Activated CD8-positive, alpha-beta T cell treated with anti-CD3 and anti-CD28 coated beads, Interleukin-2, amount 10 ng/mL, durations not matched to agents 7 days and 5 days (primary cell): Measurements from ENCODE around the gene BAG1. TPM values are rescaled to one million over a fixed set of nuclear protein-coding genes. Genes with fewer than 3 reads are reported as not detected.
A peak's percentile ranks its signal among the peaks of the same experiment; 100 is the strongest.

Source experiments
- ATAC-seq: fragments of 150-1000 bp; cut with Tn5 transposase; one replicate; pipeline ENCODE4 v1.10.0; 2021; ENCODE audit warnings: moderate library complexity
- CTCF ChIA-PET: fragments of 350-600 bp; sonication (Branson Sonifier 250); formaldehyde crosslinking; loops from one replicate; lab custom pipeline; 2021; ENCODE audit warnings: antibody characterized with exemption; lab: Charles Lee
- POLR2A ChIA-PET: fragments of 350-600 bp; sonication (Branson Sonifier 250); formaldehyde crosslinking; loops from one replicate; lab custom pipeline; 2021; ENCODE audit warnings: antibody characterized with exemption; lab: Charles Lee
- DNase-seq: peaks from one replicate; pipeline ENCODE4 v3.0.0-alpha.2; 2020
- H3K27ac Mint-ChIP-seq: one replicate; pipeline ENCODE4 v1.8.0; 2021; ENCODE audit warnings: mild to moderate bottlenecking, mixed read lengths
- H3K27me3 Mint-ChIP-seq: one replicate; pipeline ENCODE4 v1.8.0; 2021; ENCODE audit warnings: low read depth, mixed read lengths
- H3K36me3 Mint-ChIP-seq: one replicate; pipeline ENCODE4 v1.8.0; 2021; ENCODE audit warnings: low read depth, mixed read lengths
- H3K4me1 Mint-ChIP-seq: one replicate; pipeline ENCODE4 v1.8.0; 2021; ENCODE audit warnings: low read depth, mixed read lengths
- H3K4me3 Mint-ChIP-seq: one replicate; pipeline ENCODE4 v1.8.0; 2021; ENCODE audit warnings: mild to moderate bottlenecking, mixed read lengths
- H3K9me3 Mint-ChIP-seq: one replicate; pipeline ENCODE4 v1.8.0; 2022; ENCODE audit warnings: mixed read lengths; ENCODE audit not compliant: insufficient read depth
- total RNA-seq, 2 experiments: library from RNA; stranded (reverse); gene quantifications; one replicate each; pipeline ENCODE4 v1.2.3, GENCODE V29; 2021

The BAG1 gene
- total RNA-seq, 2 experiments from 2014 or later, result 95.5 to 96.3 TPM

DNA sequence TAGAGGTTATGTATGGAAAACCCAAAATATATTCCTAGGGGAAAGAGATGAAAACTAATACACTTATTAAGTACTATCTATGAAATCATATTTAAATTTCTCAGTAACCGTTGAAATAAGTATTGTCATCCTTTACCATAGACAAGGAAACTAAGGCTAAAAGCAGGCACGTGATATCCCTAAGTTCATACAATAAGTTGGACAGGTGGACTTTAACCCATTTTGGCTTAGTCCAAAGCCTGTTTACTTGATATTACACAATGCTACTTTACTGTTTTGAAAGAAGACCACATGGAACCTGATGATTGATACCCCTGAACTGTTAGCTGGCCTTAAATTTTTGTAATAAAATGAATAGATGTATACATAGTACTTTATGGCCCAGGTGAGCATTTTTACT is 29.3 kb upstream of the BAG1 start:
- H3K4me3 Mint-ChIP-seq, result no peak overlapping the region
- no peak overlapping the region for H3K27ac Mint-ChIP-seq
- H3K27me3 Mint-ChIP-seq, result no peaks in the 10 kb centered on the region
- H3K4me1 Mint-ChIP-seq, result peaks cover 73% of the 10 kb centered on the region
- ChIA-PET CTCF (no interaction called here), POLR2A (no interaction called here)
- H3K9me3 Mint-ChIP-seq, result no peaks in the 10 kb centered on the region
- H3K36me3 Mint-ChIP-seq, result peaks cover 61% of the 10 kb centered on the region
- DNase-seq (no peak), ATAC-seq (no peak)

DNA sequence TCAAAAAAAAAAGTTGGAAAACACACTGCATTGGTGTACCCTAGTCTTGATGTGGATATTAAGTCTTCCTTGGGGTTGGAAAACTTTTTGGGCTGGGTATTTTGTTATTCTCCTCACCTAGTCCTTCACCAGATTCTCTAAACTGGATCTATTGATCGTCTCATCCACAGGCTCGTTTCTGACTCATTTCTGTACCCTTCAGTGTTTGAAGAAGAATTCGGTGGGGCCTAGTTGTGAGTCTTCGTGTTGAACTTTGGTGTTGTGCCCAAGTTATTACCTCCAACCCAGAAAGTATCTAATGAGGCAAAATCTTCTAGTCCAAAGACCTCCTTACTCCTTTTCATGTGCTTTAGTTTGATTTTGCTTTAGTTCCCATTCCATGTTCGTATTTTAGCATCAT is 27.4 kb upstream of the BAG1 start:
- H3K27me3 Mint-ChIP-seq, result no peaks in the 10 kb centered on the region
- peak overlapping the region; percentile 97 for H3K4me3 Mint-ChIP-seq
- ChIA-PET POLR2A (interaction anchor here (0.8 kb wide), 1 partner anchor 11 kb away, joined by 3 read pairs; no protein-coding TSS in a partner anchor), CTCF (interaction anchor here (1.0 to 3.0 kb wide), 2 partner anchors 124 to 175 kb away, joined by 4 to 14 read pairs; no protein-coding TSS in a partner anchor)
- H3K36me3 Mint-ChIP-seq, result peaks cover 43% of the 10 kb centered on the region
- peaks cover 65% of the 10 kb centered on the region for H3K4me1 Mint-ChIP-seq
- DNase-seq, result no peak
- no peaks in the 10 kb centered on the region for H3K9me3 Mint-ChIP-seq
- ATAC-seq, result no peak
- peak overlapping the region; percentile 8 for H3K27ac Mint-ChIP-seq

DNA sequence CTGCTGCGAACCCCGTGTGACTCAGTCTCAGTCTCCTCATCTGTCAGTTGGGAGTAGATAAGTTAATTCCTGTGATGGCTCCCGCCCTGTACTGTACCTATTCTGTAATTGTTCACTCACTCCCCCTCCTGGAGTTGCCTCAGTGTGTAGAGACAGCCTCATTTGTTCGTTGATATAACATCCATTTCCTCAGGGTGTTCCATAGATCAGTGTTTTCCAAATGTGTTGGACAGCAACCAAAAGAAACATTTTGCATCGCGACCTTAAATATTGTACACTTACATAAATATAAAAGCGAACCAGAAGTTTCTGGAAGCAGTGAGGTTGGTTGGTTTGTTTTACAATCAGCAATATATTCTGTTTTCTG is 26.5 kb upstream of the BAG1 start:
- ChIA-PET CTCF (interaction anchor here (1.0 to 3.0 kb wide), 4 partner anchors 14 to 176 kb away, joined by 3 to 14 read pairs (median 6); no protein-coding TSS in a partner anchor), POLR2A (interaction anchor here (0.5 to 1.7 kb wide), 17 partner anchors 9 to 268 kb away, joined by 3 to 22 read pairs (median 5); partner anchors contain the start of genes B4GALT1, BAG1, CHMP5 and DNAJA1)
- Mint-ChIP-seq H3K4me3 (peak overlapping the region; percentile 97), H3K9me3 (no peaks in the 10 kb centered on the region), H3K36me3 (peaks cover 40% of the 10 kb centered on the region), H3K27me3 (no peaks in the 10 kb centered on the region), H3K4me1 (peaks cover 63% of the 10 kb centered on the region), H3K27ac (peak overlapping the region; percentile 100)
- no peak for ATAC-seq
- no peak for DNase-seq

DNA sequence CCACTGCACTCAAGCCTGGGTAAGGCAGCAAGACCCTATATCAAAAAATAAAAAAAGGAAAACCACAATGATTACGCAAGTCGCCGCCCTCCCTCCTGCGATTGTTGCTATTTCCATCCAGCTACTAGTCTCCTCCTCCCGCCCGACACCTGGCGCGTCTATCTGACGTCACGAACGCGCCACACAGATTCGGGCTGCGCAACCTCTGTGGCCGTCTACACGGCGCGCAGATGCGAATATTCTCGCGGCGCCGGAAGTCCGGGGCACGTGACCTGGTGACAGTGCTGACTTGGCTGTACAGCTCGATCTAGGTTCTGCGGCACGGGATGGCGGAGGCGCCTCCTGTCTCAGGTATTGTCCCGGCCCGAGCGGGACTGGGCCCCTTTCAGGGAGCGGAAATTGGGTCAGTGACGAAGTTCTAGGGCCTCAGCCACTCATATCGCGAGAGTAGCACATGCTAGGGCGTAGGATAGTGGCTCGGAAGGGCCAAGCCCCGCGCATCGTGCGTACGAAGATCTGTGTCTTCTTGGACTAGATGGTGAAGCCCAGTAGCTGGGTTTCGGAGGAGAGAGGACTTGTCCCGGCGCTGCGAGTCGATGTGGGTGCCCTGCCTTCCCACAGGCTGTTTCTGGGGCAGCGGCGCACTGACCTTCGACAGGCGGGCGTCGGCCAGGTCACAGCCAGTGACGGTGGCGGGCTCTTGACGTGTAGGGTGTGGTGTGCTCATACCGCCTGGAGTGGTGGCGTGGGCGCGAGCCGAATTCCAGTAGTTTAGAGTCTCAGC is 25.9 kb upstream of the BAG1 start, which contains the start of gene NFX1:
NFX1 (plus strand) TSS at position 270 of the 784 bp plus-strand sequence; CDS start at position 327, 57 bp downstream.
- ATAC-seq (peak; percentile 91), DNase-seq (peak; percentile 99)
- H3K4me3 Mint-ChIP-seq, result peak within 1 kb of the TSS; percentile 97
- peaks cover 65% of the 10 kb centered on the region for H3K4me1 Mint-ChIP-seq
- CTCF ChIA-PET, result interaction anchor here (0.7 to 3.0 kb wide), 7 partner anchors 15 to 177 kb away, joined by 3 to 14 read pairs (median 4); no protein-coding TSS in a partner anchor
- H3K27ac Mint-ChIP-seq, result peak within 1 kb of the TSS; percentile 100
- H3K36me3 Mint-ChIP-seq, result peaks cover 38% of the 10 kb centered on the region
- POLR2A ChIA-PET, result interaction anchor here (0.5 to 1.7 kb wide), 24 partner anchors 9 to 527 kb away, joined by 3 to 22 read pairs (median 5); partner anchors contain the start of genes B4GALT1, BAG1, CHMP5 and DNAJA1
- no peaks in the 10 kb centered on the region for H3K9me3 Mint-ChIP-seq
- H3K27me3 Mint-ChIP-seq, result no peaks in the 10 kb centered on the region

DNA sequence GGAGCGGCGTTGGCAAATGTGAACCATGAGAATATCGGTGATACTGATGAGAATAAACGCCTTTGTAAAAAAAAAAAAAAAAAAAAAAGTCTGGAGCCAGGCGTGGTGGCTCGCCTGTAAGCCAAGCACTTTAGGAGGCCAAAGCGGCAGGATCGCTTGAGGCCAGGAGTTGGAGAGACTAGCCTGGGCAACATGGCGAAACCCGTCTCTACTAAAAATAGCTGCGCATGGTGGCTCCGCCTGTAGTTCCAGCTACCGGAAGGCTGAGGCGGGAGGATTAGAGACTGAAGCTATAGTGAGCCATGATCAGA is 25.4 kb upstream of the BAG1 start:
- H3K27me3 Mint-ChIP-seq, result no peaks in the 10 kb centered on the region
- POLR2A ChIA-PET, result interaction anchor here (0.7 to 1.7 kb wide), 22 partner anchors 8 to 528 kb away, joined by 3 to 22 read pairs (median 5); partner anchors contain the start of genes B4GALT1, BAG1, CHMP5 and DNAJA1
- H3K36me3 Mint-ChIP-seq, result peaks cover 34% of the 10 kb centered on the region
- H3K4me3 Mint-ChIP-seq, result peak overlapping the region; percentile 97
- CTCF ChIA-PET, result interaction anchor here (0.7 to 3.0 kb wide), 8 partner anchors 15 to 177 kb away, joined by 3 to 14 read pairs (median 4); partner anchors contain the start of gene AQP3
- peaks cover 62% of the 10 kb centered on the region for H3K4me1 Mint-ChIP-seq
- DNase-seq (no peak), ATAC-seq (no peak)
- H3K27ac Mint-ChIP-seq, result peak overlapping the region; percentile 100
- H3K9me3 Mint-ChIP-seq, result no peaks in the 10 kb centered on the region

DNA sequence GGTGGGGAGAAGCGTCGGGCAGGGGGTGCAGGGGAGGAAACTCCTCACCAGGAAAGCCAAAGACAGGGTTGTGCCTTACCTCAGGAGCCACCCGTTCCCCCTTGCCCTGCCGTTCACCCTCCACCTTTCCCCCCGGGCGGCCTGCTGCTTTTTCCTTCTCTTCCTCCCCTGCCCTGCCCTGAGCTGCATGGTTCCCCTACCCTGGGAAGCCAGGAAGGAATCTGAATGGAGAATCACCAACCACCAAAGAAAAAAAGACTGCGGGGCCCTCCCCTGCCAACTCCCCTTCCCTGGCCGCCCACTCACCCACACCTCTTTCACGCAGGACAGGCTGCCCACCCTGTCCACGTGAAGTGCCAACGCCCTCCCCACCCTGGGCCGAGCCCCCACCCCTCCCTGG is 25.0 kb upstream of the BAG1 start:
- DNase-seq (peak; percentile 30), ATAC-seq (peak; percentile 0)
- H3K27me3 Mint-ChIP-seq, result no peaks in the 10 kb centered on the region
- peaks cover 30% of the 10 kb centered on the region for H3K36me3 Mint-ChIP-seq
- POLR2A ChIA-PET, result interaction anchor here (0.7 to 1.7 kb wide), 17 partner anchors 11 to 528 kb away, joined by 3 to 22 read pairs (median 7); partner anchors contain the start of genes B4GALT1, BAG1, CHMP5 and DNAJA1
- peak overlapping the region; percentile 100 for H3K27ac Mint-ChIP-seq
- CTCF ChIA-PET, result interaction anchor here (0.7 to 3.0 kb wide), 6 partner anchors 86 to 177 kb away, joined by 3 to 14 read pairs (median 5); partner anchors contain the start of gene AQP3
- H3K4me3 Mint-ChIP-seq, result peak overlapping the region; percentile 97
- H3K9me3 Mint-ChIP-seq, result no peaks in the 10 kb centered on the region
- peaks cover 58% of the 10 kb centered on the region for H3K4me1 Mint-ChIP-seq

DNA sequence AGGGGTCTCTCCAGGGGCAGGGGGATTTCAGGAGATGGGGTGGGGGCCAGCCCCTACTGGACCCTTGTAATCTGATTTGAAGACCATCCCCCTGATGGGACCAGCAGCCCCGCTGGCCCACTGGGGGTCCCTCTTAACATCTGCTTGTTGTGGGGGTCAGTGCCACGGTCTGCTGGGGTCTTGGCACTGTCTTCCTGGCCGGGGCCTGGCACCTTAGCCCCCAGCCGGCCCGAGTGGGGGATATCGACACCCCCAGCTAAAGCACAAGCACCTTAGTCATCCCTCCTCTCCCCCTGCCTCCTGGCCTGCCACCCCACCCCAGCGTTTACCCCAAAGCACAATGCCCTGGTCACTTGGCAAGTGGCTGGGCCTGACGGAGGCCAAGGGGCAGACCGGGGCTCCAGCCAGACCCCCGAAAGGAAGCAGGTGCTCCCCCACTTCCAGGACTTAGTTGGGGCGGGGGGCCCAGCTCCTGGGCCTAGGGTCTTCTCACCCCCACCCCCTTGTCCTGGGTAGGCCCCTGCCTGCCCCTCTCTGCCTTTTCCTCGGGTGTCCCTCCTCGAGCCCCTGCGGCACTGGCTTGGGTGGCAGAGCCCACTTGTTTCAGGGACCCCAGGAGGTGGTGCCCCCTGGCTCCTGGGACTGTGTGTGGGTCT is 24.4 kb upstream of the BAG1 start:
- Mint-ChIP-seq H3K4me1 (peaks cover 53% of the 10 kb centered on the region), H3K4me3 (peak overlapping the region; percentile 97)
- no peak for ATAC-seq

DNA sequence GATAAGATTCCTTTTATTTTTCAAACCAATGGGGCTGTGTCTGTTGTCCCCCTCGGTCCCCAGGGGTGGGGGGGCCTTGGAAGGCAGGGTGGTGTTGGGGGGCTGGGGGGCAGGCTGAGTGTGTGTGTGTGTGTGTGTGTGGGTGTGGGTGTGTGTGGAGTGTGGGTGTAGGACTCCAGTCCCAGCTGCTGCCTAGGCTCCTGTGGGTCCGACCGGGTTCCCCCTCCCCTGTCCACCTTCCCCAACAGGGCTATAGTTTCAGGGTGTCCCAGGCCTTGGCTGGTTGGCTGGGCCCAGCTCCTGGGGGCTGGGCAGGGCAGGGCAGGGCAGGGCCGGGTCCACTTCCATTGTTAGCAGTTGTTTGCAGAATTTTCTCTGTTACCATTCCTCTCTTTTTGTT is 23.7 kb upstream of the BAG1 start:
- ATAC-seq (no peak), DNase-seq (no peak)
- POLR2A ChIA-PET, result no interaction called here
- H3K36me3 Mint-ChIP-seq, result peaks cover 24% of the 10 kb centered on the region
- CTCF ChIA-PET, result interaction anchor here (0.8 to 2.8 kb wide), 8 partner anchors 9 to 165 kb away, joined by 3 to 22 read pairs (median 9); no protein-coding TSS in a partner anchor
- H3K9me3 Mint-ChIP-seq, result no peaks in the 10 kb centered on the region
- H3K27me3 Mint-ChIP-seq, result no peaks in the 10 kb centered on the region
- peak overlapping the region; percentile 78 for H3K27ac Mint-ChIP-seq
- H3K4me3 Mint-ChIP-seq, result no peak overlapping the region
- H3K4me1 Mint-ChIP-seq, result peaks cover 47% of the 10 kb centered on the region

More for the DNA sequence above, 24.4 kb upstream of the BAG1 start:
- no peaks in the 10 kb centered on the region for H3K27me3 Mint-ChIP-seq
- H3K36me3 Mint-ChIP-seq, result peaks cover 27% of the 10 kb centered on the region
- H3K27ac Mint-ChIP-seq, result peak overlapping the region; percentile 100
- POLR2A ChIA-PET, result no interaction called here
- CTCF ChIA-PET, result interaction anchor here (1.0 to 3.0 kb wide), 3 partner anchors 126 to 178 kb away, joined by 3 to 14 read pairs (median 9); partner anchors contain the start of gene AQP3
- no peaks in the 10 kb centered on the region for H3K9me3 Mint-ChIP-seq
- no peak for DNase-seq

DNA sequence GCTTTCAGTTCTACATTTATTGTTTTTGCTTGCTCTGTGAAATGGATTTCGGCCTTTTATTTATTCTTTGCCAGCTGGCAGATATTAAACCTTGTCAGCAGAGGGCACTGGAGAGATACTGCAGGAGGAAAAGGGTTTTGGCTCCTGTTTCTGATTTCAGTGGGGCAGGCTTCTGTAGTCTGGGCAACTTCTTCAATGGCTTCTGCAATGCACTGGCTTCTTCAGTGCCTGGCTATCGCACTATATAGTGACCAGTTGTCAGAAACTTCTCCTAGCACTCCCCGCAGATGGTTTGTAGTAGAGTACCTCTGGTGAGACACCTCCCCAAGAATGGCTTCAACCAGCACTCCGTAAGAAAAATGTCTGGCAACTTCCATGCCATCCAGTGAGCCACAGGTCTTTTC is 22.6 kb upstream of the BAG1 start:
- ChIA-PET CTCF (interaction anchor here (0.7 to 2.8 kb wide), 25 partner anchors 9 to 234 kb away, joined by 3 to 22 read pairs (median 4); partner anchors contain the start of genes AQP3, B4GALT1, BAG1 and NOL6), POLR2A (interaction anchor here (0.7 to 1.4 kb wide), 3 partner anchors 9 to 262 kb away, joined by 3 to 4 read pairs (median 3); partner anchors contain the start of gene DNAJA1)
- Mint-ChIP-seq H3K9me3 (no peaks in the 10 kb centered on the region), H3K27me3 (no peaks in the 10 kb centered on the region), H3K36me3 (peaks cover 22% of the 10 kb centered on the region), H3K4me1 (peaks cover 36% of the 10 kb centered on the region), H3K27ac (peak overlapping the region; percentile 60), H3K4me3 (no peak overlapping the region)
- peak; percentile 76 for DNase-seq
- ATAC-seq, result no peak

DNA sequence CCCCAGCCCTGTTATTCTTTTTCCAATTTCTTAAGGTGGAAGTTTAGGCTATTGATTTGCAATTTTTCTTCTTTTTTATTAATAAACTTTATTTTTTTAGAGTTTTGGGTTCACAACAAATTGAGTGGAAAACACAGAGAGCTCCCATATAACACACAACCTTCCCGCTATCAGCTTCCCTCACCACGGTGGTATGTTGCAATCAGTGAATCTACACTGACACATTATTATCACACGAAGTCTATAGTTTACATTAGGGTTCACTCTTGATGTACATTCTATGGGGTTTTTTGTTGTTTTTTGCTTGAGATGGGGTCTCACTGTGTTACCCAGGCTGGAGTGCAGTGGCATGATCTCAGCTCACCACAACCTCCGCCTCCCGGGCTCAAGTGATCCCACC is 21.0 kb upstream of the BAG1 start:
- Mint-ChIP-seq H3K9me3 (no peaks in the 10 kb centered on the region), H3K4me3 (no peak overlapping the region), H3K27ac (peak overlapping the region; percentile 15), H3K4me1 (peaks cover 26% of the 10 kb centered on the region), H3K36me3 (peaks cover 23% of the 10 kb centered on the region), H3K27me3 (no peaks in the 10 kb centered on the region)
- ATAC-seq (no peak), DNase-seq (no peak)
- CTCF ChIA-PET, result interaction anchor here (1.2 to 2.8 kb wide), 4 partner anchors 12 to 130 kb away, joined by 3 to 20 read pairs (median 4); no protein-coding TSS in a partner anchor
- POLR2A ChIA-PET, result interaction anchor here (0.8 kb wide), 1 partner anchor 181 kb away, joined by 3 read pairs; no protein-coding TSS in a partner anchor

DNA sequence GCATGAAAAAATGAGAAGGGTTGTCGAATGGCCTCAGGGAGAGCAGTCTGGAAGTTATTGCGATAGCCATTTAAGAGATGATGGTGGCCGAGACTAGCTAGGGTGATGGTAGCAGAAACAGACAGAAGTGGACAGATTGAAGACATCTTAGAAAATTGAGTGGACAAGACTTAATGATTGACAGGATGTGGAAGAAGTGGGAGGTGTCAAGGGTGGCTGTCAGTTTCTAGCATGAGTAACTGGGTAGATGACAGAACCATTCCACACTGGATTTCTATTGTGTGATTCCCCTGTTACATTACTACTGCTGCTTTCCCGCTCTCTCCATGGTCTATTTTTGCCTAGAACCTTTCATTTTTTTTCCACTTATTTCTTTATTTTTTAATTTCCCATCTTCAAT is 13.0 kb upstream of the BAG1 start:
- ChIA-PET POLR2A (interaction anchor here (1.9 kb wide), 1 partner anchor 13 kb away, joined by 7 read pairs; the partner anchor contains the start of gene NFX1), CTCF (interaction anchor here (0.7 to 1.6 kb wide), 3 partner anchors 9 to 983 kb away, joined by 3 to 7 read pairs (median 3); partner anchors contain the start of gene AQP3)
- DNase-seq (no peak), ATAC-seq (no peak)
- peaks cover 68% of the 10 kb centered on the region for H3K36me3 Mint-ChIP-seq
- H3K27me3 Mint-ChIP-seq, result no peaks in the 10 kb centered on the region
- peaks cover 4% of the 10 kb centered on the region for H3K4me1 Mint-ChIP-seq
- no peak overlapping the region for H3K4me3 Mint-ChIP-seq
- H3K9me3 Mint-ChIP-seq, result no peaks in the 10 kb centered on the region
- H3K27ac Mint-ChIP-seq, result no peak overlapping the region
